GM12865 (cell line): ENCODE measurements around the gene GPAT3.

ENCODE experiments used
- DNase-seq: peaks from one replicate; pipeline ENCODE4 v3.0.0; 2010; ENCODE audit warnings: low read depth
- H3K4me3 ChIP-seq: 2 replicates; pipeline ENCODE4 v1.5.1; 2011; ENCODE audit warnings: mild to moderate bottlenecking, low read depth, low read length, control low read depth
- CTCF ChIP-seq: IDR thresholded peaks from 2 replicates; pipeline ENCODE4 v1.5.1; 2011; ENCODE audit warnings: low read length, control low read depth, low read depth, inconsistent platforms; ENCODE audit not compliant: insufficient read depth; ENCODE audit errors: missing control alignments

The GPAT3 gene

DNA sequence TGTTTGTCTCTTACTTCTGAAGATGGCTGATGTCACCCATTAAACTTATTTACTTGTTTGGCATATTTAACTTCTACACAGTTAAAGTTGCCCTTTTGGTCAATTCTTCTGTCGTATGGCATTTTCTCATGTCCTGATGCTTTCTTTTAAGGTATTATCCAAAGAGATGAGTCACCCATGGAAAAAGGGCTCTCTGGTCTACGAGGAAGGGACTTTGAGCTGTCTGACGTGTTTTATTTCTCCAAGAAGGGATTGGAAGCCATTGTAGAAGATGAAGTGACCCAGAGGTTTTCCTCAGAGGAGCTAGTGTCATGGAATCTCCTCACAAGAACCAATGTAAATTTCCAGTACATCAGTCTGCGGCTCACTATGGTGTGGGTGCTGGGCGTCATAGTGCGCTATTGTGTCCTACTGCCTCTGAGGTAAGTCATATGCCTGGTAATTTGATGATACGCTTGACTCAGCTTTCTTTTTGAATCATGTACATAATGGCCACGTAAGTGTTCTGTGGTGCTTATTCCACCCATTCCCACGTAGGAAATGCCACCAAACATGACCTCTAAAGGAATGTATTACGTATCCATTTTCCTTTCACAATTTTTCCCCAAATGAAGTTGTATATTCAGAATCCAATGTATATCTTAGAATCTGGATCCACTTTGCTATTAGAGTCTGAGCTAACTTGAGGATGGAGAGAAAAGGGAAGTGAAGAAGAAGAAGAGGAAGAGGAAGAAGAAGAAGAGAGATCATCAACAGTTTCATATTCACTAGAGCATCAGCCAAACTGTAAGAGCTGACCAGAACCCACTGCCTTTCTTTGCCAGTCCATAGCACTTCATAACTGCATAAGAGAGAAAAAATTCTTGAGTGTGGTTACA lies 45.7 kb downstream of the GPAT3 start:
- TF ChIP-seq CTCF: no peak
- H3K4me3 ChIP-seq: no peak overlapping the region
- DNase-seq: no peak

GRCh38 chr4:83582289-83582785 lies 46.4 kb downstream of the GPAT3 start:
- peak; percentile 28 for TF ChIP-seq CTCF
- DNase-seq: peak; percentile 44
- no peak overlapping the region for H3K4me3 ChIP-seq

- no peak overlapping the region for H3K4me3 ChIP-seq
- DNase-seq: no peak
- no peak for TF ChIP-seq CTCF
Observed at GRCh38 chr4:83585982-83586508, 50.1 kb downstream of the GPAT3 start.

GRCh38 chr4:83589279-83589678 lies 53.4 kb downstream of the GPAT3 start:
- TF ChIP-seq CTCF: no peak
- no peak overlapping the region for H3K4me3 ChIP-seq
- no peak for DNase-seq

- no peak for DNase-seq
- TF ChIP-seq CTCF: no peak
- no peak overlapping the region for H3K4me3 ChIP-seq
Observed at GRCh38 chr4:83591056-83591455, 55.1 kb downstream of the GPAT3 start.

GRCh38 chr4:83591730-83592129 lies 55.8 kb downstream of the GPAT3 start:
- DNase-seq: no peak
- no peak overlapping the region for H3K4me3 ChIP-seq
- TF ChIP-seq CTCF: no peak
